WTC11 (cell line): Measurements from ENCODE around the gene TAF4. TPM values are rescaled to one million over a fixed set of nuclear protein-coding genes. Genes with fewer than 3 reads are reported as not detected.
"Not testable (repeated sequence)": the region's sequence is repeated elsewhere in the genome, so short reads cannot be mapped to it uniquely, and the experiment has no call there.

Source experiments
- ATAC-seq: fragments of 200-7000 bp; cut with Tn5 transposase; 2 replicates; pipeline ENCODE4 v1.10.0; 2021; ENCODE audit warnings: mild to moderate bottlenecking, moderate library complexity
- CTCF ChIA-PET: fragments of 300-600 bp; sonication (Branson Sonifier 250); formaldehyde crosslinking; loops from one replicate; lab custom pipeline; 2021; ENCODE audit warnings: antibody characterized with exemption; lab: Charles Lee
- POLR2A ChIA-PET: fragments of 350-600 bp; sonication (Branson Sonifier 250); formaldehyde crosslinking; loops from one replicate; lab custom pipeline; 2021; ENCODE audit warnings: antibody characterized with exemption; lab: Charles Lee
- DNase-seq: peaks from one replicate; pipeline ENCODE4 v3.0.0; 2021; ENCODE audit warnings: low spot score
- H3K27ac Mint-ChIP-seq: 2 replicates; pipeline ENCODE4 v1.8.0; 2021; ENCODE audit warnings: mixed read lengths
- H3K27me3 Mint-ChIP-seq: 2 replicates; pipeline ENCODE4 v1.8.0; 2021; ENCODE audit warnings: low read depth, mild to moderate bottlenecking, moderate library complexity, mixed read lengths
- H3K36me3 Mint-ChIP-seq: 2 replicates; pipeline ENCODE4 v1.8.0; 2021; ENCODE audit warnings: mixed read lengths
- H3K4me1 Mint-ChIP-seq: 2 replicates; pipeline ENCODE4 v1.8.0; 2022; ENCODE audit warnings: mixed read lengths
- H3K4me3 Mint-ChIP-seq: 2 replicates; pipeline ENCODE4 v1.8.0; 2021; ENCODE audit warnings: mild to moderate bottlenecking, moderate library complexity, mixed read lengths
- H3K9me3 Mint-ChIP-seq: 2 replicates; pipeline ENCODE4 v1.8.0; 2021; ENCODE audit warnings: mixed read lengths
- AFF4 ChIP-seq: sonication (generic); formaldehyde crosslinking; IDR thresholded peaks from 2 replicates; pipeline ENCODE4 v1.8.1; 2023; ENCODE audit warnings: mild to moderate bottlenecking, missing genetic modification reagents, borderline replicate concordance
- ARID4B ChIP-seq: sonication (generic); formaldehyde crosslinking; IDR thresholded peaks from 2 replicates; pipeline ENCODE4 v1.8.0; 2023; ENCODE audit warnings: missing genetic modification reagents, mild to moderate bottlenecking, borderline replicate concordance
- CTCF ChIP-seq: fragments of 200-600 bp; IDR thresholded peaks from 2 replicates; pipeline ENCODE4 v1.8.0; 2022; ENCODE audit warnings: antibody characterized with exemption
- FOXK1 ChIP-seq: sonication (generic); formaldehyde crosslinking; IDR thresholded peaks from 2 replicates; pipeline ENCODE4 v1.8.0; 2022; ENCODE audit warnings: mild to moderate bottlenecking, moderate library complexity, missing genetic modification reagents
- JAZF1 ChIP-seq: fragments of 250-450 bp; sonication (Bioruptor Pico); IDR thresholded peaks from 2 replicates; pipeline ENCODE4 v1.9.0; 2021; ENCODE audit warnings: moderate library complexity, mild to moderate bottlenecking, inconsistent platforms
- JUN ChIP-seq: sonication (generic); formaldehyde crosslinking; IDR thresholded peaks from 2 replicates; pipeline ENCODE4 v1.8.0; 2023; ENCODE audit warnings: mild to moderate bottlenecking, missing genetic modification reagents
- MAX ChIP-seq: sonication (generic); formaldehyde crosslinking; IDR thresholded peaks from 2 replicates; pipeline ENCODE4 v1.8.0; 2022; ENCODE audit warnings: mild to moderate bottlenecking, missing genetic modification reagents
- MLX ChIP-seq: sonication (generic); formaldehyde crosslinking; IDR thresholded peaks from 2 replicates; pipeline ENCODE4 v1.8.1; 2023; ENCODE audit warnings: mild to moderate bottlenecking, missing genetic modification reagents, moderate library complexity
- MYBL2 ChIP-seq: sonication (generic); formaldehyde crosslinking; IDR thresholded peaks from 2 replicates; pipeline ENCODE4 v1.8.1; 2023; ENCODE audit warnings: mild to moderate bottlenecking, moderate library complexity, missing genetic modification reagents
- NFATC4 ChIP-seq: fragments of 250-450 bp; sonication (Bioruptor Pico); IDR thresholded peaks from 2 replicates; pipeline ENCODE4 v1.9.0; 2021; ENCODE audit warnings: mild to moderate bottlenecking
- NR1H2 ChIP-seq: sonication (generic); formaldehyde crosslinking; IDR thresholded peaks from 2 replicates; pipeline ENCODE4 v1.9.0; 2021; ENCODE audit warnings: mild to moderate bottlenecking, moderate library complexity, missing genetic modification reagents
- SMAD3 ChIP-seq: sonication (generic); formaldehyde crosslinking; IDR thresholded peaks from 2 replicates; pipeline ENCODE4 v1.8.0; 2022; ENCODE audit warnings: missing genetic modification reagents, mild to moderate bottlenecking, borderline replicate concordance
- STAT6 ChIP-seq: sonication (generic); formaldehyde crosslinking; conservative IDR thresholded peaks from 2 replicates; pipeline ENCODE4 v1.8.1; 2023; ENCODE audit warnings: mild to moderate bottlenecking, low read depth, missing genetic modification reagents, moderate library complexity
- ZMAT4 ChIP-seq: fragments of 250-450 bp; sonication (Bioruptor Pico); IDR thresholded peaks from 2 replicates; pipeline ENCODE4 v1.9.0; 2021; ENCODE audit warnings: mild to moderate bottlenecking
- ZNF121 ChIP-seq: sonication (generic); formaldehyde crosslinking; IDR thresholded peaks from 2 replicates; pipeline ENCODE4 v1.8.0; 2023; ENCODE audit warnings: missing genetic modification reagents
- ZNF232 ChIP-seq: sonication (generic); formaldehyde crosslinking; IDR thresholded peaks from 2 replicates; pipeline ENCODE4 v1.8.0; 2022; ENCODE audit warnings: mild to moderate bottlenecking, missing genetic modification reagents
- ZNF263 ChIP-seq: sonication (generic); formaldehyde crosslinking; IDR thresholded peaks from 2 replicates; pipeline ENCODE4 v1.8.1; 2022; ENCODE audit warnings: low read depth, mild to moderate bottlenecking, moderate library complexity, missing genetic modification reagents
- total RNA-seq: library from RNA; stranded (reverse); gene quantifications from 3 replicates; pipeline ENCODE4 v1.2.3, GENCODE V29; 2021

TAF4 gene
- total RNA-seq, 1 experiment from 2014 or later, result 34.4 TPM

GRCh38 chr20:62056975-62057374, 8.7 kb downstream of the TAF4 start:
- TF ChIP-seq ZNF263 (CRISPR knock-in tag), result no peak
- no peak for TF ChIP-seq AFF4 (CRISPR knock-in tag)
- TF ChIP-seq MYBL2, result no peak
- no peak for TF ChIP-seq STAT6 (CRISPR knock-in tag)
- TF ChIP-seq CTCF, result no peak
- no peak for TF ChIP-seq ZMAT4 (CRISPR knock-in tag)
- TF ChIP-seq JAZF1 (CRISPR knock-in tag), result no peak
- TF ChIP-seq NFATC4 (CRISPR knock-in tag), result no peak
- TF ChIP-seq, all 79 proteins: peak for 0
- ChIA-PET CTCF (no interaction called here), POLR2A (no interaction called here)
- peaks cover 26% of the 10 kb centered on the region for H3K36me3 Mint-ChIP-seq
- no peak for DNase-seq
- no peak overlapping the region for H3K4me3 Mint-ChIP-seq
- H3K27ac Mint-ChIP-seq, result no peak overlapping the region
- H3K27me3 Mint-ChIP-seq, result no peaks in the 10 kb centered on the region
- H3K9me3 Mint-ChIP-seq, result no peaks in the 10 kb centered on the region
- ATAC-seq, result no peak
- peaks cover 25% of the 10 kb centered on the region; the same call in 1 of the 2 replicates for H3K4me1 Mint-ChIP-seq

- DNase-seq, result no peak
Observed at GRCh38 chr20:62056377-62056776, 9.3 kb downstream of the TAF4 start.

GRCh38 chr20:62055862-62056115, 9.9 kb downstream of the TAF4 start:
- H3K4me3 Mint-ChIP-seq, DNase-seq, CTCF ChIA-PET, H3K9me3 Mint-ChIP-seq, POLR2A ChIA-PET, ATAC-seq, H3K27me3 Mint-ChIP-seq: not testable (repeated sequence)
- peaks cover 22% of the 10 kb centered on the region for H3K4me1 Mint-ChIP-seq
- peaks cover 23% of the 10 kb centered on the region for H3K36me3 Mint-ChIP-seq
- 0 out of 2 replicates have a peak overlapping the region, but pooled peaks have one; percentile 36 for H3K27ac Mint-ChIP-seq

More at GRCh38 chr20:62056377-62056776, 9.3 kb downstream of the TAF4 start:
- Mint-ChIP-seq H3K36me3 (peaks cover 23% of the 10 kb centered on the region), H3K4me1 (peaks cover 23% of the 10 kb centered on the region), H3K27ac (no peak overlapping the region), H3K4me3 (no peak overlapping the region), H3K9me3 (no peaks in the 10 kb centered on the region), H3K27me3 (no peaks in the 10 kb centered on the region)
- ChIA-PET POLR2A (no interaction called here), CTCF (no interaction called here)
- TF ChIP-seq FOXK1 (CRISPR knock-in tag), result no peak
- TF ChIP-seq NR1H2 (CRISPR knock-in tag), result no peak
- TF ChIP-seq JUN (CRISPR knock-in tag), result no peak
- no peak for TF ChIP-seq SMAD3 (CRISPR knock-in tag)
- no peak for TF ChIP-seq ZNF121
- no peak for TF ChIP-seq MLX (CRISPR knock-in tag)
- TF ChIP-seq ARID4B (CRISPR knock-in tag), result no peak
- no peak for TF ChIP-seq MAX
- TF ChIP-seq ZNF232 (CRISPR knock-in tag), result no peak
- no peak for ATAC-seq
